MM.1S (cell line): ENCODE measurements around the gene USP20.

Experiments
- DNase-seq: peaks from one replicate; pipeline ENCODE4 v3.0.0-alpha.2; 2015
- H2AFZ ChIP-seq: fragments of 300-600 bp; sonication (generic); 2 replicates; pipeline ENCODE4 v1.6.0; 2016; ENCODE audit warnings: antibody characterized with exemption, low read length
- H3F3A ChIP-seq: fragments of 300-600 bp; sonication (generic); 2 replicates; pipeline ENCODE4 v1.6.1; 2016; ENCODE audit warnings: mild to moderate bottlenecking, antibody characterized with exemption, low read length, moderate library complexity, mixed read lengths; ENCODE audit not compliant: insufficient read depth
- H3K27ac ChIP-seq: fragments of 300-600 bp; sonication (generic); 2 replicates; pipeline ENCODE4 v1.5.1; 2016; ENCODE audit warnings: mild to moderate bottlenecking, low read length
- H3K27me3 ChIP-seq: fragments of 300-600 bp; sonication (generic); replicated peaks from 2 replicates; pipeline ENCODE4 v1.6.0; 2016; ENCODE audit warnings: low read length; ENCODE audit not compliant: insufficient read depth
- H3K36me3 ChIP-seq: fragments of 300-600 bp; sonication (generic); replicated peaks from 2 replicates; pipeline ENCODE4 v1.6.1; 2016; ENCODE audit warnings: mild to moderate bottlenecking, low read length, mixed read lengths; ENCODE audit not compliant: insufficient read depth
- H3K4me1 ChIP-seq: fragments of 300-600 bp; sonication (generic); 2 replicates; pipeline ENCODE4 v1.6.1; 2016; ENCODE audit warnings: low read length, mixed read lengths
- H3K4me2 ChIP-seq: fragments of 300-600 bp; sonication (generic); 2 replicates; pipeline ENCODE4 v1.6.0; 2016; ENCODE audit warnings: low read depth, low read length
- H3K4me3 ChIP-seq: fragments of 300-600 bp; sonication (generic); 2 replicates; pipeline ENCODE4 v1.5.1; 2016; ENCODE audit warnings: low read length, mixed read lengths
- H3K79me2 ChIP-seq: fragments of 300-600 bp; sonication (generic); 2 replicates; pipeline ENCODE4 v1.6.1; 2016; ENCODE audit warnings: mixed run types, low read length, mixed read lengths
- H3K9ac ChIP-seq: fragments of 300-600 bp; sonication (generic); 2 replicates; pipeline ENCODE4 v1.6.1; 2016; ENCODE audit warnings: low read length, mixed read lengths
- H3K9me2 ChIP-seq: fragments of 300-600 bp; sonication (generic); replicated peaks from 2 replicates; pipeline ENCODE4 v1.6.1; 2016; ENCODE audit warnings: mild to moderate bottlenecking, low read length, mixed read lengths; ENCODE audit not compliant: insufficient read depth
- H3K9me3 ChIP-seq: fragments of 300-600 bp; sonication (generic); replicated peaks from 2 replicates; pipeline ENCODE4 v1.6.1; 2016; ENCODE audit warnings: mild to moderate bottlenecking, low read length, mixed read lengths; ENCODE audit not compliant: insufficient read depth
- H4K20me1 ChIP-seq: fragments of 300-600 bp; sonication (generic); 2 replicates; pipeline ENCODE4 v1.6.1; 2016; ENCODE audit warnings: mild to moderate bottlenecking, low read length, moderate library complexity, mixed read lengths; ENCODE audit not compliant: insufficient read depth
- EZH2 ChIP-seq: fragments of 300-600 bp; sonication (generic); optimal IDR thresholded peaks from 2 replicates; pipeline ENCODE3; 2017; ENCODE audit warnings: low read depth, mild to moderate bottlenecking, antibody characterized with exemption, low read length, mixed read lengths
- EZH2phosphoT487 ChIP-seq: fragments of 300-600 bp; sonication (generic); IDR thresholded peaks from 2 replicates; pipeline ENCODE4 v1.6.1; 2018; ENCODE audit warnings: antibody characterized with exemption, low read length
- TF ChIP-seq, protein P1 (sequence below): fragments of 300-600 bp; sonication (generic); IDR thresholded peaks from 2 replicates; pipeline ENCODE4 v1.5.1; 2016; ENCODE audit warnings: antibody characterized with exemption, low read length, mixed read lengths

The USP20 gene

DNA sequence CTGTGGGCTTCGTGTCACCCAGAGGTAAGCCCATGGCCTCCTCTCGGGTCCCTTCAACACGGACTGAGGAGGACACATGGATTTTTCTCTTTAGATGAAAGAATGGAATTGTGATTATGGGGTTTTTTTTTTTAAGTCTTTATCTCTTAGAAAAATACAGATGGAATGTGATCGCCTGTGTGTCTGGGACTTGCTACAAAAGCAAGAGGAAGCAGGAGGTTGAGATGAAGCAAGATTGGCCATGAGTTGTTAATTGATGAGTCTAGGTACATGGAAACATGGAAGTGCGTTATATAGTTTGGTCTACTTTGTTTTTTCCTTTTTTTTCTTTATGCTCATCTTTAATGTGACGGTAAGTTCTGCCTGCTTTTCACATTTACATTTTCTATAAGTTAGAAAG lies 14.6 kb downstream of the USP20 start:
- Histone ChIP-seq H3K79me2 (no peaks in the 10 kb centered on the region), H3K36me3 (no peaks in the 10 kb centered on the region), H2AFZ (no peak overlapping the region), H3K4me3 (no peak overlapping the region), H3K4me2 (no peak overlapping the region), H3K4me1 (no peaks in the 10 kb centered on the region), H3F3A (no peaks in the 10 kb centered on the region), H3K9me2 (no peaks in the 10 kb centered on the region), H3K27me3 (no peaks in the 10 kb centered on the region), H3K9me3 (no peaks in the 10 kb centered on the region), H3K9ac (no peak overlapping the region), H4K20me1 (no peaks in the 10 kb centered on the region), H3K27ac (no peak overlapping the region)
- DNase-seq = no peak
- no peak for TF ChIP-seq EZH2phosphoT487
- TF ChIP-seq, protein P1, sequence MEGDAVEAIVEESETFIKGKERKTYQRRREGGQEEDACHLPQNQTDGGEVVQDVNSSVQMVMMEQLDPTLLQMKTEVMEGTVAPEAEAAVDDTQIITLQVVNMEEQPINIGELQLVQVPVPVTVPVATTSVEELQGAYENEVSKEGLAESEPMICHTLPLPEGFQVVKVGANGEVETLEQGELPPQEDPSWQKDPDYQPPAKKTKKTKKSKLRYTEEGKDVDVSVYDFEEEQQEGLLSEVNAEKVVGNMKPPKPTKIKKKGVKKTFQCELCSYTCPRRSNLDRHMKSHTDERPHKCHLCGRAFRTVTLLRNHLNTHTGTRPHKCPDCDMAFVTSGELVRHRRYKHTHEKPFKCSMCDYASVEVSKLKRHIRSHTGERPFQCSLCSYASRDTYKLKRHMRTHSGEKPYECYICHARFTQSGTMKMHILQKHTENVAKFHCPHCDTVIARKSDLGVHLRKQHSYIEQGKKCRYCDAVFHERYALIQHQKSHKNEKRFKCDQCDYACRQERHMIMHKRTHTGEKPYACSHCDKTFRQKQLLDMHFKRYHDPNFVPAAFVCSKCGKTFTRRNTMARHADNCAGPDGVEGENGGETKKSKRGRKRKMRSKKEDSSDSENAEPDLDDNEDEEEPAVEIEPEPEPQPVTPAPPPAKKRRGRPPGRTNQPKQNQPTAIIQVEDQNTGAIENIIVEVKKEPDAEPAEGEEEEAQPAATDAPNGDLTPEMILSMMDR = no peak
- no peak for TF ChIP-seq EZH2

DNA sequence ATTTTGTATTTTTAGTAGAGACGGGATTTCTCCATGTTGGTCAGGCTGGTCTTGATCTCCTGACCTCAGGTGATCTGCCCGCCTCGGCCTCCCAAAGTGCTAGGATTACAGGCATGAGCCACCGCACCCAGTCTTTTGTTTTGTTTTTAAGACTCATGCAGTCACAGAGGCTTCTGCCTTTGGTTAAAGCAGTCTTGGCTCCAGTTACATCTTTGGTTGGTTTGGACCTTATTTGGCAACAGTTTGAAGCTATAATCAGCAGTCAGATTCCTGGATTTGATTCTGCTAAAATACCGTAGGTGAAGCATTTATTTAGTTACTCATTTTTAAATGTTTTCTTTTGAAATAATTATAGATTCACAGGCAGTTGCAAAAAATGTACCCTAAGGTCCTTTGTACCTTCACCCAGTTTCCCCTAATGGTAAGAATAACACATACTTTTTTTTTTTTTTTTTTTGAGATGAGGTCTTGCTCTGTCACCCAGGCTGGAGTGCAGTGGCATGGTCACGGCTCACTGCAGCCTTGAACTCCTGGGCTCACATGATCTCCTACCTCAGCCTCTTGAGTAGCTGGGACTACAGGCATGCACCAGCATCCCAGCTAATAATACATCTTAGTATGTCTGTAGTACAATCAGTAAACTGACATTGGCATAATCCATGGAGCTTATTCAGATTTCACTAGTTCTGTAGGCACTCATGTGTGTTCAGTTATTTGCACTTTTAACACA lies 15.7 kb downstream of the USP20 start:
- H3K79me2 ChIP-seq = no peaks in the 10 kb centered on the region
- H3K4me1 ChIP-seq = no peaks in the 10 kb centered on the region
- H4K20me1 ChIP-seq = no peaks in the 10 kb centered on the region
- no peaks in the 10 kb centered on the region for H3F3A ChIP-seq
- no peak overlapping the region for H3K4me3 ChIP-seq
- H2AFZ ChIP-seq = no peak overlapping the region
- H3K9me3 ChIP-seq = no peaks in the 10 kb centered on the region
- H3K4me2 ChIP-seq = no peak overlapping the region
- H3K9me2 ChIP-seq = no peaks in the 10 kb centered on the region
- no peak for DNase-seq
- H3K27me3 ChIP-seq = no peaks in the 10 kb centered on the region
- H3K9ac ChIP-seq = no peak overlapping the region
- TF ChIP-seq, protein P1 = no peak
- no peak for TF ChIP-seq EZH2phosphoT487
- TF ChIP-seq EZH2 = no peak
- no peak overlapping the region for H3K27ac ChIP-seq
- H3K36me3 ChIP-seq = no peaks in the 10 kb centered on the region

DNA sequence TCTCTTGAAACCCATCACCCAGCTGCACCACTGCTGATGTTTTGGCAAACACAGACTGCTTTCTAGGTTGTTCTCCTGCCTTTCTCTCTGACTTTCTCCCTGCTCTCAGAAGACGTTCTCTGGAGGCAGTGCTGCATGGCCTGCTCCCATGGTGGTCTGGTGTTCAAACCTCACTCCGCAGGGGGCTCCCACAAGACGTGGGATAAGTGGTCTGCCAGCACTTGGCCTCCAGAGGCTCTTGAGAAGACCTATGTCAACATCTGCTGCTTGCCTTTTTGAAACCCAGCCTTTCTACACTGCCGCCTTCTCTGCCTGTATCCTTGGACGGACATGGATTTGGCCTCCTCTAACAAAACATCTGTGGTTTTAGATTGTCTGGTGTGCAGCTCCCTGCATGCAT lies 16.6 kb downstream of the USP20 start:
- no peak overlapping the region for H3K27ac ChIP-seq

More for the DNA sequence above, 16.6 kb downstream of the USP20 start:
- Histone ChIP-seq H3K36me3 (no peaks in the 10 kb centered on the region), H3K9ac (no peak overlapping the region), H3K4me1 (no peaks in the 10 kb centered on the region), H3K79me2 (no peaks in the 10 kb centered on the region), H4K20me1 (no peaks in the 10 kb centered on the region), H3K9me2 (no peaks in the 10 kb centered on the region), H3F3A (no peaks in the 10 kb centered on the region), H3K4me3 (no peak overlapping the region), H3K4me2 (no peak overlapping the region), H2AFZ (no peak overlapping the region), H3K9me3 (no peaks in the 10 kb centered on the region), H3K27me3 (no peaks in the 10 kb centered on the region)
- TF ChIP-seq, protein P1 = no peak
- no peak for TF ChIP-seq EZH2phosphoT487
- no peak for TF ChIP-seq EZH2
- DNase-seq = no peak
